Smooth muscle cell (in vitro differentiated cells): ENCODE measurements around the gene BPIFA2. TPM values are rescaled to one million over a fixed set of nuclear protein-coding genes. Genes with fewer than 3 reads are reported as not detected.

Experiments used
- DNase-seq: peaks from one replicate; lab custom pipeline; 2025; ENCODE audit not compliant: unreplicated experiment; lab: John Stamatoyannopoulos, UW
- H2AFZ ChIP-seq: fragments of 200-600 bp; sonication (generic); 2 replicates; pipeline ENCODE4 v1.6.0; 2016; ENCODE audit warnings: antibody characterized with exemption, low read depth, mild to moderate bottlenecking
- H3F3A ChIP-seq: fragments of 200-600 bp; sonication (generic); 2 replicates; pipeline ENCODE4 v1.6.0; 2017; ENCODE audit warnings: antibody characterized with exemption, low read depth
- H3K27ac ChIP-seq: fragments of 200-600 bp; sonication (generic); 2 replicates; pipeline ENCODE4 v1.5.1; 2016; ENCODE audit warnings: low read depth, mild to moderate bottlenecking
- H3K27me3 ChIP-seq: fragments of 200-600 bp; sonication (generic); 2 replicates; pipeline ENCODE4 v1.6.1; 2016; ENCODE audit warnings: low read depth, mild to moderate bottlenecking
- H3K36me3 ChIP-seq: fragments of 200-600 bp; sonication (generic); 2 replicates; pipeline ENCODE4 v1.5.1; 2016; ENCODE audit warnings: low read depth
- H3K4me1 ChIP-seq: fragments of 200-600 bp; sonication (generic); 2 replicates; pipeline ENCODE4 v1.5.1; 2016; ENCODE audit warnings: low read depth
- H3K4me2 ChIP-seq: fragments of 200-600 bp; sonication (generic); 2 replicates; pipeline ENCODE4 v1.6.0; 2016; ENCODE audit warnings: mild to moderate bottlenecking
- H3K4me3 ChIP-seq: fragments of 200-600 bp; sonication (generic); 2 replicates; pipeline ENCODE4 v1.5.1; 2016; ENCODE audit warnings: mild to moderate bottlenecking
- H3K79me2 ChIP-seq: fragments of 200-600 bp; sonication (generic); 2 replicates; pipeline ENCODE4 v1.6.0; 2016; ENCODE audit warnings: low read depth, mild to moderate bottlenecking
- H3K9ac ChIP-seq: fragments of 200-600 bp; sonication (generic); 2 replicates; pipeline ENCODE4 v1.6.0; 2016; ENCODE audit warnings: low read depth
- H3K9me3 ChIP-seq: fragments of 200-600 bp; sonication (generic); replicated peaks from 2 replicates; pipeline ENCODE4 v1.5.1; 2016; ENCODE audit warnings: low read depth
- H4K20me1 ChIP-seq: fragments of 200-600 bp; sonication (generic); 2 replicates; pipeline ENCODE4 v1.6.0; 2016; ENCODE audit warnings: low read depth
- CTCF ChIP-seq: fragments of 200-600 bp; sonication (generic); IDR thresholded peaks from 2 replicates; pipeline ENCODE4 v1.5.1; 2017; ENCODE audit warnings: borderline replicate concordance, mild to moderate bottlenecking, antibody characterized with exemption; ENCODE audit not compliant: insufficient read depth, poor library complexity, severe bottlenecking
- WGBS: methylation state at CpG from one replicate; pipeline ENCODE4 v1.1.7; 2016; ENCODE audit warnings: low lambda C conversion rate; 5-methylcytosine and 5-hydroxymethylcytosine counted together
- polyA plus RNA-seq: library from polyadenylated mRNA; unstranded; fragments of >200 nt; fragmentation: Nextera tagmentation; extraction: Ambion mirVana; gene quantifications from 2 replicates; pipeline ENCODE4 v1.2.1, GENCODE V29; 2016
- total RNA-seq: library from RNA; depleted of rRNA; stranded (reverse); fragments of >200 nt; gene quantifications from 2 replicates; pipeline ENCODE4 v1.2.3, GENCODE V29; 2014

BPIFA2 gene
- total and polyA plus RNA-seq, 2 experiments from 2014 or later, result not detected

- H3K9ac ChIP-seq, result no peak overlapping the region
- no peak for DNase-seq
- H3K4me1 ChIP-seq, result no peaks in the 10 kb centered on the region
- H3K27ac ChIP-seq, result no peak overlapping the region
- no peak for TF ChIP-seq CTCF
- H3K4me3 ChIP-seq, result no peak overlapping the region
- WGBS, result 95% methylated on average over 9 of the region's 9 CpGs
- no peaks in the 10 kb centered on the region for H3K79me2 ChIP-seq
- H3K27me3 ChIP-seq, result peaks cover 5% of the 10 kb centered on the region
- H3K9me3 ChIP-seq, result no peaks in the 10 kb centered on the region
- no peak overlapping the region for H2AFZ ChIP-seq
- no peak overlapping the region for H3K4me2 ChIP-seq
- H3K36me3 ChIP-seq, result no peaks in the 10 kb centered on the region
- no peaks in the 10 kb centered on the region for H3F3A ChIP-seq
- no peaks in the 10 kb centered on the region for H4K20me1 ChIP-seq
Measured at GRCh38 chr20:33130568-33131061, 37.3 kb upstream of the BPIFA2 start.

- Histone ChIP-seq H3K36me3 (no peaks in the 10 kb centered on the region), H2AFZ (no peak overlapping the region), H3K4me1 (no peaks in the 10 kb centered on the region), H4K20me1 (no peaks in the 10 kb centered on the region), H3K27ac (no peak overlapping the region), H3K79me2 (no peaks in the 10 kb centered on the region), H3F3A (no peaks in the 10 kb centered on the region), H3K27me3 (no peaks in the 10 kb centered on the region), H3K9me3 (no peaks in the 10 kb centered on the region), H3K4me2 (no peak overlapping the region), H3K9ac (no peak overlapping the region), H3K4me3 (no peak overlapping the region)
- no peak for TF ChIP-seq CTCF
- no peak for DNase-seq
- 81% methylated on average over 5 of the region's 5 CpGs for WGBS
Measured at GRCh38 chr20:33131949-33132473, 35.9 kb upstream of the BPIFA2 start.

GRCh38 chr20:33132513-33133372 lies 35.2 kb upstream of the BPIFA2 start:
- H3K79me2 ChIP-seq, result no peaks in the 10 kb centered on the region
- H3K4me2 ChIP-seq, result no peak overlapping the region
- no peak for TF ChIP-seq CTCF
- DNase-seq, result no peak
- H3K27me3 ChIP-seq, result no peaks in the 10 kb centered on the region
- H3K36me3 ChIP-seq, result no peaks in the 10 kb centered on the region
- H3K27ac ChIP-seq, result no peak overlapping the region
- H3K4me1 ChIP-seq, result no peaks in the 10 kb centered on the region
- WGBS, result 54% methylated on average over 14 of the region's 14 CpGs
- H3K9ac ChIP-seq, result no peak overlapping the region
- H4K20me1 ChIP-seq, result no peaks in the 10 kb centered on the region
- H3K9me3 ChIP-seq, result no peaks in the 10 kb centered on the region
- no peak overlapping the region for H2AFZ ChIP-seq
- H3K4me3 ChIP-seq, result no peak overlapping the region
- no peaks in the 10 kb centered on the region for H3F3A ChIP-seq
